HEK293T (cell line): Measurements from ENCODE around the gene TNPO3.

ENCODE experiments used
- ARNT ChIP-seq: fragments of 450-650 bp; IDR thresholded peaks from 2 replicates; pipeline ENCODE4 v1.6.1; 2017; ENCODE audit warnings: mild to moderate bottlenecking
- BHLHE40 ChIP-seq: fragments of 450-650 bp; IDR thresholded peaks from 2 replicates; pipeline ENCODE4 v1.6.1; 2016; ENCODE audit warnings: mild to moderate bottlenecking, moderate library complexity, borderline replicate concordance
- CTBP1 ChIP-seq: fragments of 450-650 bp; IDR thresholded peaks from 2 replicates; pipeline ENCODE4 v1.6.1; 2016; ENCODE audit warnings: borderline replicate concordance
- FOXA1 ChIP-seq: fragments of 450-650 bp; IDR thresholded peaks from 2 replicates; pipeline ENCODE4 v1.6.1; 2016; ENCODE audit warnings: mild to moderate bottlenecking
- FOXK2 ChIP-seq: fragments of 450-650 bp; IDR thresholded peaks from 2 replicates; pipeline ENCODE4 v1.6.1; 2016; ENCODE audit warnings: mild to moderate bottlenecking
- HDGF ChIP-seq: fragments of 450-650 bp; IDR thresholded peaks from 2 replicates; pipeline ENCODE4 v1.6.1; 2017; ENCODE audit warnings: antibody characterized with exemption, borderline replicate concordance
- NFRKB ChIP-seq: fragments of 450-650 bp; IDR thresholded peaks from 2 replicates; pipeline ENCODE4 v1.6.1; 2016; ENCODE audit warnings: mild to moderate bottlenecking, moderate library complexity
- SP1 ChIP-seq: fragments of 450-650 bp; IDR thresholded peaks from 2 replicates; pipeline ENCODE4 v1.6.1; 2017
- SUZ12 ChIP-seq: fragments of 450-650 bp; IDR thresholded peaks from 2 replicates; pipeline ENCODE4 v1.6.1; 2016; ENCODE audit warnings: mild to moderate bottlenecking
- ZNF384 ChIP-seq: fragments of 450-650 bp; IDR thresholded peaks from 2 replicates; pipeline ENCODE4 v1.6.1; 2016
- TF ChIP-seq, protein P1 (sequence below): fragments of 450-650 bp; IDR thresholded peaks from 2 replicates; pipeline ENCODE4 v1.6.1; 2016

DNA sequence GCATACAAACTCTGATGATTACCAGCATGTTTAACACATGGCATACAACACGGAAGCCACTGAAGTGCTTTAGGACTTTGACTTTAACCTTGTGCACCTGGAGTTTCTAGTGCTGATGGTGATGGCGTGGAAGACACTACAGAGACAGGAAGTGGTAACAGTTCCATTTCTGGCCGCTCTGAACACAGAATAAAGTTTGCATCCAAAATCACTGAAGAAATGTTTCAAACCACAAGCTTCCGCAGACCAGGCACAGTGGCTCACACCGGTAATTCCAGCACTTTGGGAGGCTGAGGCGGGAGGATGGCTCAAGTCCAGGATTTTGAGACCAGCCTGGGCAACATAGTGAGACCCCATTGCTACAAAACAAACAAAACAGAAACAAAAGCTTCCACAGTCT, 40.3 kb upstream of the TNPO3 start:
- TF ChIP-seq BHLHE40: no peak
- no peak for TF ChIP-seq HDGF
- TF ChIP-seq SP1: no peak
- TF ChIP-seq FOXK2: no peak
- no peak for TF ChIP-seq ZNF384
- TF ChIP-seq ARNT: no peak
- no peak for TF ChIP-seq FOXA1
- no peak for TF ChIP-seq CTBP1
- TF ChIP-seq, protein P1, sequence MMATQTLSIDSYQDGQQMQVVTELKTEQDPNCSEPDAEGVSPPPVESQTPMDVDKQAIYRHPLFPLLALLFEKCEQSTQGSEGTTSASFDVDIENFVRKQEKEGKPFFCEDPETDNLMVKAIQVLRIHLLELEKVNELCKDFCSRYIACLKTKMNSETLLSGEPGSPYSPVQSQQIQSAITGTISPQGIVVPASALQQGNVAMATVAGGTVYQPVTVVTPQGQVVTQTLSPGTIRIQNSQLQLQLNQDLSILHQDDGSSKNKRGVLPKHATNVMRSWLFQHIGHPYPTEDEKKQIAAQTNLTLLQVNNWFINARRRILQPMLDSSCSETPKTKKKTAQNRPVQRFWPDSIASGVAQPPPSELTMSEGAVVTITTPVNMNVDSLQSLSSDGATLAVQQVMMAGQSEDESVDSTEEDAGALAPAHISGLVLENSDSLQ: no peak
- no peak for TF ChIP-seq SUZ12
- TF ChIP-seq NFRKB: no peak
